Fibroblast of pulmonary artery (primary cell): Measurements from ENCODE around the gene SLC25A21.

Source experiments
- DNase-seq: peaks from one replicate; pipeline ENCODE4 v3.0.0-alpha.2; 2010; ENCODE audit warnings: low read depth
- H3K4me3 ChIP-seq: replicated peaks from 2 replicates; pipeline ENCODE4 v1.5.1; 2011; ENCODE audit warnings: low read depth, mild to moderate bottlenecking, control low read depth, low read length, moderate library complexity
- CTCF ChIP-seq: IDR thresholded peaks from 2 replicates; pipeline ENCODE4 v1.5.1; 2011; ENCODE audit warnings: mild to moderate bottlenecking, control low read depth, low read length, inconsistent platforms; ENCODE audit errors: missing control alignments

SLC25A21 gene

GRCh38 chr14:36834293-36834692 lies 338.1 kb downstream of the SLC25A21 start:
- no peak for TF ChIP-seq CTCF

GRCh38 chr14:36829547-36829946 lies 342.9 kb downstream of the SLC25A21 start:
- no peak for TF ChIP-seq CTCF
- H3K4me3 ChIP-seq: no peak overlapping the region
- no peak for DNase-seq

More at GRCh38 chr14:36834293-36834692, 338.1 kb downstream of the SLC25A21 start:
- H3K4me3 ChIP-seq: no peak overlapping the region
- DNase-seq: no peak

DNA sequence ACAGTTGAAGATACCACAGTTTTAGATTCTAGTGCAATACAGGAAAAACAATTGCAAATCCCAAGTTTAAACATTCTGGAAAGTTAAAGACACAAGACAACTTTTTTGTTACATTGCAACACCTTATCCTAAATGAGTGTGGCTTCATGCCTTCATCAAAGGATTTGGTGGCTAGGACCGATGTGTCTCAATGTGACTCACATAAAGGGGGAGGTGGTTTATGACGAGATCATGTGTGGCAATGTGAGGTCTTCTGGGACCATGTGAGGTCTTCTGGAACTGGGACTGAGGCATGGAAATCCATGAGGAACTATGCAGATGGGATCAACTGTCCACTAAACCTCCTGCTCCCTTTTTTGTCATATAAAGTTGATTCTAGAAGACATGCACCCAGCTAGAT lies 344.5 kb downstream of the SLC25A21 start:
- TF ChIP-seq CTCF: no peak
- H3K4me3 ChIP-seq: no peak overlapping the region
- no peak for DNase-seq

DNA sequence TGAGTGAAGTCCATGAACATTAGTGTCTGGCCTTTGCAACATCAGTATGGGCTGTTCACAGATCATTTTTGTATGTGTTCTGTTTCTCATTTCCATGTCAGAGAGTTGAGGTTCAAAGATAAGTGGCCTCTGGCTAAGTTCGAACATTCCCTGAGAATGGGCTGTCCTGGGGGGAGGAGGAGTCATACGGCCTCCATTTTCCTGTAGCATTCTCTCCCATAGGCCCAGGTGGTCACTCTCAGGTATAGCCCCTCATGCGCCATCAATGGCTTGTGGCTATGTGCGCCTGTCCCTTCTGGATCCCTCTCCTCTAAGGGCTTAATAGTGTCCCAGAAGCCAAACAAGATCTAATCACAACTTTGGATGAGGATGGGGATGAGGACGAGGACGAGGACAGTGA lies 345.8 kb downstream of the SLC25A21 start:
- no peak for TF ChIP-seq CTCF

GRCh38 chr14:36824854-36825253 lies 347.6 kb downstream of the SLC25A21 start:
- H3K4me3 ChIP-seq: no peak overlapping the region
- no peak for TF ChIP-seq CTCF
- no peak for DNase-seq

More for the DNA sequence above, 345.8 kb downstream of the SLC25A21 start:
- H3K4me3 ChIP-seq: no peak overlapping the region
- no peak for DNase-seq

- DNase-seq: no peak
- no peak for TF ChIP-seq CTCF
- H3K4me3 ChIP-seq: no peak overlapping the region
Observed at GRCh38 chr14:36823651-36824050, 348.8 kb downstream of the SLC25A21 start.

DNA sequence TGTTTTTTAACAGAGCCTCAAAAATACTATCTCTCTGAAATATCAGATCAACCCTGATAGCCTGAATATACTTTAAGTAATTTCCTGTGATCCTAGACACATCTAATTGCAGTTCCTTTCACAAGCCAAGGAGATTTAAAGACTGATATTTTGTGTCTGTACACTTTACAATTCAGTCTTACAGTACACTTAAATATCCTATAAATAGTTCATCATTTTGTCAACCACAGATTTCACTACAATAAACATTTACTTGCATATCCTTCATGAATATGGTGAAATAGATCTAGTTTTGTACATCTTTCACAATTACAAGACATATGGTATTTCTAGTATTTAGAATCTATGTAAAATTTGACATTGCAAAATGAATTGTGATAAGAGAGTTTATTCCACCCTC lies 349.7 kb downstream of the SLC25A21 start:
- TF ChIP-seq CTCF: no peak

More for the DNA sequence above, 349.7 kb downstream of the SLC25A21 start:
- no peak for DNase-seq
- H3K4me3 ChIP-seq: no peak overlapping the region
